Measurements from ENCODE around the gene CTAGE9.

Gene CTAGE9

GRCh38 chr6:131696956-131697355, 13.9 kb downstream of the CTAGE9 start:
- Histone ChIP-seq H4K20me1 (no peaks in the 10 kb centered on the region), H3K9me3 (no peaks in the 10 kb centered on the region), H3K27me3 (no peaks in the 10 kb centered on the region), H3K4me3 (no peak overlapping the region), H3K27ac (no peak overlapping the region), H3K36me3 (no peaks in the 10 kb centered on the region), H3K4me1 (0 out of 2 replicates have a peak, but pooled peaks cover 3% of the 10 kb centered on the region), H3K9ac (no peak overlapping the region), H3K4me2 (no peak overlapping the region)
- TF ChIP-seq Cebpa-rat (IDR thresholded peaks at IDR 0.05) = no peak

GRCh38 chr6:131694832-131695426, 15.9 kb downstream of the CTAGE9 start:
- H3K9me3 ChIP-seq = no peaks in the 10 kb centered on the region
- no peak for TF ChIP-seq Cebpa-rat (IDR thresholded peaks at IDR 0.05)
- H3K27me3 ChIP-seq = no peaks in the 10 kb centered on the region
- H3K9ac ChIP-seq = no peak overlapping the region
- H3K4me1 ChIP-seq = peaks cover 8% of the 10 kb centered on the region
- no peak overlapping the region for H3K4me3 ChIP-seq
- no peak overlapping the region for H3K4me2 ChIP-seq
- no peaks in the 10 kb centered on the region for H4K20me1 ChIP-seq
- no peak overlapping the region for H3K27ac ChIP-seq
- no peaks in the 10 kb centered on the region for H3K36me3 ChIP-seq

GRCh38 chr6:131693384-131693783, 17.4 kb downstream of the CTAGE9 start:
- no peak overlapping the region for H3K4me2 ChIP-seq

GRCh38 chr6:131692589-131692988, 18.2 kb downstream of the CTAGE9 start:
- TF ChIP-seq Cebpa-rat (IDR thresholded peaks at IDR 0.05) = no peak
- peaks cover 15% of the 10 kb centered on the region for H3K4me1 ChIP-seq
- no peaks in the 10 kb centered on the region for H4K20me1 ChIP-seq
- no peak overlapping the region for H3K9ac ChIP-seq
- H3K27me3 ChIP-seq = no peaks in the 10 kb centered on the region
- H3K4me3 ChIP-seq = no peak overlapping the region
- no peaks in the 10 kb centered on the region for H3K9me3 ChIP-seq
- no peak overlapping the region for H3K27ac ChIP-seq
- H3K4me2 ChIP-seq = no peak overlapping the region
- no peaks in the 10 kb centered on the region for H3K36me3 ChIP-seq

More at GRCh38 chr6:131693384-131693783, 17.4 kb downstream of the CTAGE9 start:
- Histone ChIP-seq H3K9me3 (no peaks in the 10 kb centered on the region), H3K4me3 (no peak overlapping the region), H4K20me1 (no peaks in the 10 kb centered on the region), H3K9ac (no peak overlapping the region), H3K27me3 (no peaks in the 10 kb centered on the region), H3K27ac (no peak overlapping the region), H3K4me1 (peaks cover 15% of the 10 kb centered on the region), H3K36me3 (no peaks in the 10 kb centered on the region)
- no peak for TF ChIP-seq Cebpa-rat (IDR thresholded peaks at IDR 0.05)

GRCh38 chr6:131692031-131692430, 18.8 kb downstream of the CTAGE9 start:
- Histone ChIP-seq H3K4me3 (no peak overlapping the region), H3K4me2 (no peak overlapping the region), H3K4me1 (peaks cover 15% of the 10 kb centered on the region), H3K27ac (no peak overlapping the region), H3K27me3 (no peaks in the 10 kb centered on the region), H3K9me3 (no peaks in the 10 kb centered on the region), H3K36me3 (no peaks in the 10 kb centered on the region), H3K9ac (no peak overlapping the region), H4K20me1 (no peaks in the 10 kb centered on the region)
- no peak for TF ChIP-seq Cebpa-rat (IDR thresholded peaks at IDR 0.05)

GRCh38 chr6:131688286-131688685, 22.5 kb downstream of the CTAGE9 start:
- Histone ChIP-seq H3K27ac (no peak overlapping the region), H3K9ac (no peak overlapping the region), H3K36me3 (no peaks in the 10 kb centered on the region), H3K4me1 (peaks cover 15% of the 10 kb centered on the region), H4K20me1 (no peaks in the 10 kb centered on the region), H3K27me3 (no peaks in the 10 kb centered on the region), H3K9me3 (no peaks in the 10 kb centered on the region), H3K4me2 (no peak overlapping the region), H3K4me3 (no peak overlapping the region)
- TF ChIP-seq Cebpa-rat (IDR thresholded peaks at IDR 0.05) = no peak

GRCh38 chr6:131687022-131687421, 23.8 kb downstream of the CTAGE9 start:
- Histone ChIP-seq H3K4me3 (no peak overlapping the region), H4K20me1 (no peaks in the 10 kb centered on the region), H3K27me3 (no peaks in the 10 kb centered on the region), H3K4me1 (peaks cover 13% of the 10 kb centered on the region), H3K9ac (no peak overlapping the region), H3K4me2 (no peak overlapping the region), H3K9me3 (no peaks in the 10 kb centered on the region), H3K27ac (no peak overlapping the region), H3K36me3 (no peaks in the 10 kb centered on the region)
- TF ChIP-seq Cebpa-rat (IDR thresholded peaks at IDR 0.05) = no peak

GRCh38 chr6:131685266-131685780, 25.5 kb downstream of the CTAGE9 start:
- Histone ChIP-seq H3K4me2 (no peak overlapping the region), H3K36me3 (no peaks in the 10 kb centered on the region), H3K4me3 (no peak overlapping the region), H3K9me3 (no peaks in the 10 kb centered on the region), H3K27me3 (no peaks in the 10 kb centered on the region), H4K20me1 (no peaks in the 10 kb centered on the region), H3K27ac (no peak overlapping the region), H3K4me1 (peaks cover 9% of the 10 kb centered on the region), H3K9ac (no peak overlapping the region)
- no peak for TF ChIP-seq Cebpa-rat (IDR thresholded peaks at IDR 0.05)

- Histone ChIP-seq H3K27me3 (no peaks in the 10 kb centered on the region), H3K9me3 (no peaks in the 10 kb centered on the region)
Measured at GRCh38 chr6:131683479-131683878, 27.3 kb downstream of the CTAGE9 start.

GRCh38 chr6:131682442-131682841, 28.4 kb downstream of the CTAGE9 start:
- no peaks in the 10 kb centered on the region for H4K20me1 ChIP-seq
- no peak overlapping the region for H3K4me2 ChIP-seq
- H3K27me3 ChIP-seq = no peaks in the 10 kb centered on the region
- no peak overlapping the region for H3K27ac ChIP-seq
- H3K9ac ChIP-seq = no peak overlapping the region
- no peaks in the 10 kb centered on the region for H3K4me1 ChIP-seq
- TF ChIP-seq Cebpa-rat (IDR thresholded peaks at IDR 0.05) = no peak
- no peaks in the 10 kb centered on the region for H3K9me3 ChIP-seq
- H3K36me3 ChIP-seq = no peaks in the 10 kb centered on the region
- no peak overlapping the region for H3K4me3 ChIP-seq

More at GRCh38 chr6:131683479-131683878, 27.3 kb downstream of the CTAGE9 start:
- Histone ChIP-seq H3K27ac (no peak overlapping the region), H3K4me1 (no peaks in the 10 kb centered on the region), H3K36me3 (no peaks in the 10 kb centered on the region), H3K4me3 (no peak overlapping the region), H4K20me1 (no peaks in the 10 kb centered on the region), H3K9ac (no peak overlapping the region), H3K4me2 (no peak overlapping the region)
- TF ChIP-seq Cebpa-rat (IDR thresholded peaks at IDR 0.05) = no peak
